HEK293T (cell line): Measurements from ENCODE around the gene SLC2A4RG.

Experiments
- FOXA1 ChIP-seq: fragments of 450-650 bp; IDR thresholded peaks from 2 replicates; pipeline ENCODE4 v1.6.1; 2016; ENCODE audit warnings: mild to moderate bottlenecking
- ZNF384 ChIP-seq: fragments of 450-650 bp; IDR thresholded peaks from 2 replicates; pipeline ENCODE4 v1.6.1; 2016

DNA sequence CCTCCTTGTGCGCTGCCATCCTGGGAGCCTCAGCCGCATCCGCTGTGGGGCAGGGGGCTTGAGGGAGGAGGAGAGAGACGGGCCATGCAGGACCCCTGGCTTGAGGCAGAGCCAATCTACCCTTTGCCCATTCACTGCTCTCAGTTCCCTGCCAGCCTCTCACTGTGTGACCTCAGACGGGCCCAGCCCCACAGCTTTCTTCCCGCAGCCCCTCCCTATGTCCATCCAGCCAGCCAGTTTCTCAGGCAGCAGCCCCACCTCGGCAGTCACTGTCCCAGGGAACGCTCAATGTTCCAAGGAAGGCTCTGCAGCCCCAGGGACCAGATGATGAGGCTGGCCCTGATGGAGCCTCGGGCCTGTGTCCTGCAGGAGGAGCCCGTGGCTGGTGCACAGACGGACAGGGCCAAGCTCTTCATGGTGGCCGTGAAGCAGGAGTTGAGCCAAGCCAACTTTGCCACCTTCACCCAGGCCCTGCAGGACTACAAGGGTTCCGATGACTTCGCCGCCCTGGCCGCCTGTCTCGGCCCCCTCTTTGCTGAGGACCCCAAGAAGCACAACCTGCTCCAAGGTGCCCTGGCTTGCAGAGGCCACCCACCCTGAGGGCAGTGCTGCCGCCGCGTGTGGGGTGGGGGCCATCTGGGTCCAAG is 47.0 kb upstream of the SLC2A4RG start:
- TF ChIP-seq ZNF384 (no peak), FOXA1 (no peak)
